ENCODE results near the gene EMC8.

DNA sequence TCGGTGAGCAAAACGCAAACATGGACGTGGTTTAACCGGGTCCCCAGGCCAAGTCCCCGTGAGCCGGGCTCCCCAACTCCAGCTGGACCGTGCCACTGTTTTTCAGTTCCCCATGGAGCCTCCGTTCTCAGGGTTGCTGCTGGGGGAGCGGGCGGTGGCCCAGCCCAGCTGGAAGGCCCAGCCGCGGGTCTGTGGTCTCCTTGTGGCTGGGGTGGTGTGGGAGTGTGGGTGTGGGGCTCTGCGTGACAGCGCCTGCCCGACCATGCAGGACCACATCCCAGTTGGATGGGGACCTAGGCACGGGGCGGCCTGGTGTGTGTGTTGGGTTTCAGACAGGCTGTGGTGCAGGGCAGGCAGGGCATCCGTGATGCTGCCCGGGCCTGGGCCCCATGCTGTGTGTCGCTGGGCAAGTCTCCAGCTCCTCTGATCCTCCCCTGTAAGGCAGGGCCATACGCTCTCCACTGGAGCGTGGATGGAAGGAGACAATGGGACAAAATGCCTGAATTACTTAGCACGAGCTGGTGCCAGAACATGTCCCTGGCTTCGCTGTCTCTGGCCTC, 40.4 kb upstream of the EMC8 start:
- no peak for TF ChIP-seq GATA2 (IDR thresholded peaks at IDR 0.05; ENCODE audit: low read depth, low read length)
- TF ChIP-seq GATA3 (IDR thresholded peaks at IDR 0.05; ENCODE audit: low read depth, low read length): no peak
